Gastroesophageal sphincter (tissue), 3 donors: ENCODE data around the gene CNKSR1.

ENCODE experiments used
- EP300 ChIP-seq: sonication (generic); formaldehyde crosslinking; IDR thresholded peaks from one replicate; pipeline ENCODE4 v1.6.1; 2017; ENCODE audit warnings: antibody characterized with exemption, mild to moderate bottlenecking
- TF ChIP-seq, protein P1 (sequence below), 4 experiments: fragments of 200-600 bp in 2 of 4; fragments of 450-650 bp in 2 of 4; sonication (generic) in 1 of 4; IDR thresholded peaks; one replicate each; pipeline ENCODE4 v1.5.1; 2017 to 2019; ENCODE audit warnings: antibody characterized with exemption in 4 of 4, mild to moderate bottlenecking in 2 of 4, moderate library complexity in 2 of 4

DNA sequence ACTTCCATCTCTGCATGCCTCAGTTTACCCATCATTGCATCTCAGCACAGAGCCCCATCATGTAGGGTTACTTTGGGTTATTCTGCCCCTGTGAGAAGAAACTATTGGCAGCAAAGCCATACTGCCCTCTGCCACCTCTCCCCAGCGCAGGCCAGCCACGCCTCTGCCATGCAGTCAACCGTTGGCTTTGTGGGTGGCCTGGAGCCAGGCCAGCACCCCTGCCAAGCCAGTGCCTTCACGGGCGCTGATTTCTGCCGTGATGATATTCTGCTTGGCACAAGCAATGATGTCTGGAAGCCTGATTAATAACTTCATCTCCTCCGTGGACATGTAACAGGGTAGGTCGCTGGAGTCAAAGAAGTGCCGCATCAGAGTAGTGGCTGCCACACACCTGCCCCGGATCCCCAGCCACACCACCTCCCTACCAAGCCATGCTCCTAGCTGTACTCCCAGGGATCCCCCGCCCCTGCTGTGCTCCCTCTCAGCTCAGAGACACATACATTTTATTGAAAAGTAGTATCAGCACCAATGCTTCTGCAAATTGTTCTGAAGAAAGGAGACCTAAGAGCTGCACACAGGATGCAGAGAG, 41.7 kb downstream of the CNKSR1 start:
- no peak for TF ChIP-seq EP300
- TF ChIP-seq, protein P1, sequence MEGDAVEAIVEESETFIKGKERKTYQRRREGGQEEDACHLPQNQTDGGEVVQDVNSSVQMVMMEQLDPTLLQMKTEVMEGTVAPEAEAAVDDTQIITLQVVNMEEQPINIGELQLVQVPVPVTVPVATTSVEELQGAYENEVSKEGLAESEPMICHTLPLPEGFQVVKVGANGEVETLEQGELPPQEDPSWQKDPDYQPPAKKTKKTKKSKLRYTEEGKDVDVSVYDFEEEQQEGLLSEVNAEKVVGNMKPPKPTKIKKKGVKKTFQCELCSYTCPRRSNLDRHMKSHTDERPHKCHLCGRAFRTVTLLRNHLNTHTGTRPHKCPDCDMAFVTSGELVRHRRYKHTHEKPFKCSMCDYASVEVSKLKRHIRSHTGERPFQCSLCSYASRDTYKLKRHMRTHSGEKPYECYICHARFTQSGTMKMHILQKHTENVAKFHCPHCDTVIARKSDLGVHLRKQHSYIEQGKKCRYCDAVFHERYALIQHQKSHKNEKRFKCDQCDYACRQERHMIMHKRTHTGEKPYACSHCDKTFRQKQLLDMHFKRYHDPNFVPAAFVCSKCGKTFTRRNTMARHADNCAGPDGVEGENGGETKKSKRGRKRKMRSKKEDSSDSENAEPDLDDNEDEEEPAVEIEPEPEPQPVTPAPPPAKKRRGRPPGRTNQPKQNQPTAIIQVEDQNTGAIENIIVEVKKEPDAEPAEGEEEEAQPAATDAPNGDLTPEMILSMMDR (IDR thresholded peaks at IDR 0.05) = no peak
